VCaP (cell line): ENCODE measurements around the gene GPR143.

Experiments used
- H3K27ac ChIP-seq: fragments of 450-650 bp; 2 replicates; pipeline ENCODE4 v1.5.1; 2017
- TF ChIP-seq, protein P1 (sequence below): fragments of 450-650 bp; conservative IDR thresholded peaks from 2 replicates; pipeline ENCODE4 v1.5.1; 2017; ENCODE audit warnings: mild to moderate bottlenecking, moderate library complexity

Gene GPR143

DNA sequence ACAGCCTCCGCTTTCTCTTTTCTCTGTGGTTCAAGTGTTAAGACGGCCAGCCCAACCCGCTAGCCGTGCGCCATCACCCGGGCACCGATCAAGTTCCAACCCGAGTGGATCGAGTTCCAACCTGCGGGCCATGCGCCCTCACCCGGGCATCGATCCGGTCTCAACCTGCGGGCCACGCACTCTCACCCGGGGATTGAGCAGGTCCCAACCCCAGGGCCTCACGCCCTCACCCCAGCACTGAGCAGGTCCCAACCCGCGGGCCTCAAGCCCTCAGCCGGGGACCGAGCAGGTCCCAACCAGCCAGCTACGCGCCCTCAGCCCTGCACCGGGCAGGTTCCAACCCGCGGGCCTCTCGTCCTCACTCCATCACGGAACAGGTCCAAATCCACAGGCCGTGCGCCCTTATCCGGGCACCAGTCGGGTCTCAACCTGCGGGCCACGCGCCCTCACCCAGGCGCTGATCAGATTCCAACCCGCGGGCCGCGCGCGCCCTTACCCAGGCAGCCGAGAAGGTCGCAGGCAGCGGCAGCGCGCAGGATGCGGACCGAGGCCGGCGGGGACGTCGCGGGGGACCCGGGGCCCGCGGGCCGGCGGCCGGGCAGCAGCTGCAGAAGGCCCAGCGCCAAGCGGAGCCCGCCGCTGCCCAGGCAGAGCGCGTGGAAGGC is 443 bp downstream of the GPR143 start:
- TF ChIP-seq, protein P1, sequence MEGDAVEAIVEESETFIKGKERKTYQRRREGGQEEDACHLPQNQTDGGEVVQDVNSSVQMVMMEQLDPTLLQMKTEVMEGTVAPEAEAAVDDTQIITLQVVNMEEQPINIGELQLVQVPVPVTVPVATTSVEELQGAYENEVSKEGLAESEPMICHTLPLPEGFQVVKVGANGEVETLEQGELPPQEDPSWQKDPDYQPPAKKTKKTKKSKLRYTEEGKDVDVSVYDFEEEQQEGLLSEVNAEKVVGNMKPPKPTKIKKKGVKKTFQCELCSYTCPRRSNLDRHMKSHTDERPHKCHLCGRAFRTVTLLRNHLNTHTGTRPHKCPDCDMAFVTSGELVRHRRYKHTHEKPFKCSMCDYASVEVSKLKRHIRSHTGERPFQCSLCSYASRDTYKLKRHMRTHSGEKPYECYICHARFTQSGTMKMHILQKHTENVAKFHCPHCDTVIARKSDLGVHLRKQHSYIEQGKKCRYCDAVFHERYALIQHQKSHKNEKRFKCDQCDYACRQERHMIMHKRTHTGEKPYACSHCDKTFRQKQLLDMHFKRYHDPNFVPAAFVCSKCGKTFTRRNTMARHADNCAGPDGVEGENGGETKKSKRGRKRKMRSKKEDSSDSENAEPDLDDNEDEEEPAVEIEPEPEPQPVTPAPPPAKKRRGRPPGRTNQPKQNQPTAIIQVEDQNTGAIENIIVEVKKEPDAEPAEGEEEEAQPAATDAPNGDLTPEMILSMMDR, result no peak
- H3K27ac ChIP-seq, result no peak overlapping the region

DNA sequence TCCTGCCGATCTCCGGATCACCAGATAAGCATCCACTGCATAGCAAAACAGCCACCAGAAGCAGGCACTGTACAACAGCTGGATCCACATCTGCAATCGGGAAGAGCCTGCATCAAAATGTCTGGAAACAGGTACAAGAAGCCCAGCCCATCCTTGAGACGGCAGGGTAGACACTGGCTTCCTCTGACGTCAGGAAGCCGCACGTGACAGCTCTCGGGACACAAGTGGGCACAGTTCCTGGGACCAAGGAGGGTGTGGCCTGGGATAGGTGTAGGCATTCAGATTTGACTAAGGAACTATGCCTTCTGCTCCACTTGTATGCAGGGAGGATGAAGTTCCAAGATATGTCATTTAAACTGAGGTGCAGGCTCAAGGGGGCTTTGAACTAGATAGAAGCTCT is 6.3 kb downstream of the GPR143 start:
- TF ChIP-seq, protein P1, result no peak
- no peak overlapping the region for H3K27ac ChIP-seq

DNA sequence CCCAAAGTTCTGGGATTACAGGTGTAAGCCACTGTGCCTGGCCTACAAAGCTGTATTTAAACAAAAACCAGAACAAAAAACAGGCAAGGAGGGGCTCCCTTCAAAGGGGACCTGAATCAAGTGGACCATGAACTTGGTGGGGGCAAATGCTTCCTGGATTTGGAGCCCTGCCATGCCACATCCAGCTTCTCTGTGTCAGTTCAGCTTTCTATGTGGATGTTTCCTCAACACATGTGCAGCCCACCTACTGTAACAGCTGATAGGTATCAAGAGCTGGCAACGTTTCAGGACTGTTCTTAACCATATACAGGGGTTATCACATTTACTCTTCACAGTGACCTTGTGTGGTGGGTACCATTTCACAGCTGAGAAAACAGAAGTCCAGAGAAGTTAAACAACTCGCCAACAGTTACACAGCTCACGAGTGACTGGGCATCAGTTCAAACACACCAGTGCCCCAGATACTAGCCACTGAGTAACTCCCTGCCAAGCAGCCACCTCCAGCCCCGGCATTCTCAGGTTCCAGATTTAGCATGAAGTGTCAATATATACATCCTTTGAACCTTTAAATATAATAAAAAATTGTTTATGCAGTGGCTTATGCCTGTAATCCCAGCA is 7.5 kb downstream of the GPR143 start:
- TF ChIP-seq, protein P1, result no peak

DNA sequence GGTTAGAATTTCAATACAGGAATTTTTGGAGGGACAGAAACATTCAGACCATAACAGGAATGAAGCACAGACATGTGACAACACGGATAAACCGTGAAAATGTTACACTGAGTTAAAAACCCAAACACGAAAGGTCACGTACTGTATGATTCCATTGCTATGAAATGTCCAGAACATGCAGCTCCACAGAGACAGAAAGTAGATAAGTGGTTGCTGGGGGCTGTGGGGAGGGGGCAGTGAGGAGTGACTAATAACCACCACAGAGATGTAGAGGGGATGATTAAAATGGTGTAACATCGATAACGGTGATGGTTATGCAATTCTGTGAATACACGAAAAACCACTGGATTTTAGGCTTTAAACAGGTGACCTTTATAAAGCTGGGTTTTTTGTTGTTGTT is 8.3 kb downstream of the GPR143 start:
- TF ChIP-seq, protein P1, result no peak
- H3K27ac ChIP-seq, result no peak overlapping the region

More for the DNA sequence above, 7.5 kb downstream of the GPR143 start:
- no peak overlapping the region for H3K27ac ChIP-seq

DNA sequence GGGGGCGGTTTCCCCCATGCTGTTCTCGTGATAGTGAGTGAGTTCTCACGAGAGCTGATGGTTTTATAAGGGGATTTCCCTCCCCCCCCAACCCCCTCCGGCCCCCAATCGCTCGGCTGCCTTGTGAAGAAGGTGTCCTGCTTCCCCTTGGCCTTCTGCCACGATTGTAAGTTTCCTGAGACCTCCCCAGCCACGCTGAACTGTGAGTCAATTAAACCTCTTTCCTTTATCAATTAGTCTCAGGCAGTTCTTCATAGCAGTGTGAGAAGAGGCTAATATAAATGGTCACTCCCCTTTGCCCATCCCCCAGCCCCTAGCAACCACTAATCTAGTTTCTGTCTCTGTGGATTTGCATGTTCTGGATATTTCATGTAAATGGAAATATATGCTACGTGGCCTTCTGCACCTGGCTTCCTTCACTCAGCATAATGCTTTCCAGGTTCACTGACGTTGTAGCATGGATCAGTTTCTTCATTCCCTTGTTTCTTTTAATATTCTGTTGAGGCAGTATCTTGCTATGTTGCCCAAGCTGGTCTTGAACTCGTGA is 16.4 kb downstream of the GPR143 start:
- TF ChIP-seq, protein P1, result no peak
- H3K27ac ChIP-seq, result no peak overlapping the region

DNA sequence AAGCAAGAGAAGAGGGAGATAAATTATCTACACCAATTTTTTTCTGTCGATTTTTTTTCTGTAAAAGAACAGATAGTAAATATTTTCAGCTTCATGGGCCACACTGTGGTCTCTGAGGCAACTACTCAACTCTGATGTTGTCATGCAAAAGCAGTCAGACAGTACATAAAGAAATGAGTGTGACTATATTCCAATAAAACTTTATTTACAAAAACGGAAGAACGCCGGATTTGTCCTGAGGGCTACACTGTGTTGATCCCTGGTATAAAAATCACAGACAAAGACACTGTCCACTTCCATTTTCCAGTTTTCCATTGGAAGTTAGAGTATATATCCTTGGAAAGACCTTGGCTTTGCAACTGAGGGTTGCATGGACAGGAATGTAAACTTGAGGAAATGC is 18.0 kb downstream of the GPR143 start:
- TF ChIP-seq, protein P1, result no peak
- H3K27ac ChIP-seq, result no peak overlapping the region

GRCh38 chrX:9746148-9746888 is 19.3 kb downstream of the GPR143 start:
- TF ChIP-seq, protein P1, result no peak
- H3K27ac ChIP-seq, result no peak overlapping the region
